ENCODE measurements around the gene DGCR8. TPM values are rescaled to one million over a fixed set of nuclear protein-coding genes. Genes with fewer than 3 reads are reported as not detected.
"Not testable (repeated sequence)": the region's sequence is repeated elsewhere in the genome, so short reads cannot be mapped to it uniquely, and the experiment has no call there.

The DGCR8 gene
- total RNA-seq, 1 donor from 2014 or later: 42.2 TPM

DNA sequence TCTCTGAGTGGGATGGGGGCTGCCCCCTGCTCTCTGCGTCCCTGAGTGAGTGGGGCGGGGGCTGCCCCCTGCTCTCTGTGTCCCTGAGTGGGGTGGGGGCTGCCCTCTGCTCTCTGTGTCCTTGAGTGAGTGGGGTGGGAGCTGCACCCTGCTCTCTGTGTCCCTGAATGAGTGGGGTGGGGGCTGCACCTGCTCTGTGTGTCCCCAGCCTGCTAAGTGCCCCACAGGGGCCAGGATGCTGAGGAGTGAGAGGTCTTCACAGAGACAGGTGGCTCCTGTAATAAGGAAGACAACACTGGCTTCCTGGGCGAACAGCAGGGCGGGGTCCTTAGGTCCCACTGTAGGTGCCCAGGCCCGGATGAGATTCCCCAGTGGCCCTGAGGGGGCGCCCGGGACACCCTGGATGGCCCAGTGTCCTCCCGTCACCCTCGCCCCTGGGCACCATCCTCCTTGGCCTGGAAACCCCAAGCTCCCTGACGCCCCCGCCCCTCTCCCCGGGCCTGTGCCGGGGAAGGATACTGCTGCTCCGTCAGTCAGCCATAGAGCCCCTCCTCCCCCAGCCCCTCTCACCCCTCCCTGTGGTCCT is 74.7 kb downstream of the DGCR8 start:
- no peak for DNase-seq

DNA sequence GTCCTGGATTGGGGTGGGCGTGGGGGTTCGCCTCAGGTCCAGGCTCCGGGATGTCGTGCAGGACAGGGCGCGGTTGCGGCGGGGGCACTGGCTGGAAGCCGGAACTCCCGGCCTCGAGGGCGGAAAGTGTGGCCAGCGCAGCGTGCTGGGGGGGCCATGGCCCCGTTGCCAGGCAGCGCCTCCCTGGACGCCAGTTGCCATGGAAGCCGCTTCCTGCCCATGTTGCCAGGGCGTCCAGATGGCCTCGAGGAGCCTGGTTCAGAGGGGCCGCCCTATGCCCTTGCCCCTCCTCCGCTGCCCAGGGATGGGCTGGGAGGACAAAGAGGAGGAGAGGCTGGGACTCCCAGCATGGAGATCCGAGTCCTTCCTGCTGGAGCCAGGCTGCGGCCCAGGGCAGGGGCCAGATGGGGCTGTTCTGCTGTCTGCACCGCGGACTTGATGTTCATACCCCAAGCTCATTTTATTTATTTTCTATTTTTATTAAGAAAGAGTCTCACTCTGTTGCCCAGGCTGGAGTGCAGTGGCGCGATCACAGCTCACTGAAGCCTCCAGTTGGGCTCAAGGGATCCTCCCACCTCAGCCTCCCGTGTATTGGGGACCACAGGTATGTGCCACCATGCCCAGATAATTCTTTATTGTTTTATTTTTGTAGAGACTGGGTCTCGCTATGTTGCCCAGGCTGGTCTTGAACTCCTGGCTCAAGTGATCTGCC is 75.4 kb downstream of the DGCR8 start:
- DNase-seq: peak; percentile 54

- DNase-seq: no peak
Measured at GRCh38 chr22:20156042-20156389, 76.0 kb downstream of the DGCR8 start.

- DNase-seq: peak; percentile 92
Measured at GRCh38 chr22:20156611-20157429, 76.8 kb downstream of the DGCR8 start.

DNA sequence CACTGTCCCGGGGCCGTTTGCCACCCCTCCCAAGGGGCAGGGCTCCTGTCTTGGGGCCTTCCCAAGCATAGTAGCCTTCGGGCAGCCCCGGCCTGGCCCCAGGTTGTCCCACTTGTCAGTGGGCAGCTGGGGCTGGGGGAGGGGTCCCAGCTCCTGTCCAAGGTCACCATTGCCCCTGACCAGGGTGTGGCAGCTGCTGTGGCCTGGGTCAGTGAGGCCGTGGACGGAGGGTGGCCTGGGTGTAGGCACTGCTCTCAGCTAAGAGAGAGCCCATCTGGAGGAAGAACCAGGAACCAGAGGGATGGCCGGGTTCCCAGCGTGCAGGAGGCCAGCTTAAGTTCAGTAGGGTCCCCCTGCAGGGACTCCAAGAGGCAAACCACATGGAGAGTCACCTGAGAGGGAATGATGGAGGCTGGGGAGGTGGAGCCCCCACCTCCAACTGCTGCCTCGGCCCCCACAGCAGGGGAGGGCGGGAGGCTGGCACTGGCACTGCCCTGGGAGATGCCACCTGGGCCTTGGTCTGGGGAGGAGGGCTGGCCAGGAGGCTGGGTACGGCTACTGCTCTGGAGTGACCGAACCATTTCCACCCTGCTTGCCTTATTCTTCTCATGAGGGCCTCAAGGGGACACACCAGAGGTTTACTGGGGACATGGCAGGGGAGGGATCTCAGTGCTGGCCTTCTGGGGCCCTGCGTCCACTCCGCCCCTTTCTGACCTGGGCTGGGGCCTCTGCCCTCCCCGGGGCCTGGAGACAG is 77.6 kb downstream of the DGCR8 start:
- no peak for DNase-seq

- DNase-seq: no peak
Measured at GRCh38 chr22:20158391-20159036, 78.5 kb downstream of the DGCR8 start.

DNA sequence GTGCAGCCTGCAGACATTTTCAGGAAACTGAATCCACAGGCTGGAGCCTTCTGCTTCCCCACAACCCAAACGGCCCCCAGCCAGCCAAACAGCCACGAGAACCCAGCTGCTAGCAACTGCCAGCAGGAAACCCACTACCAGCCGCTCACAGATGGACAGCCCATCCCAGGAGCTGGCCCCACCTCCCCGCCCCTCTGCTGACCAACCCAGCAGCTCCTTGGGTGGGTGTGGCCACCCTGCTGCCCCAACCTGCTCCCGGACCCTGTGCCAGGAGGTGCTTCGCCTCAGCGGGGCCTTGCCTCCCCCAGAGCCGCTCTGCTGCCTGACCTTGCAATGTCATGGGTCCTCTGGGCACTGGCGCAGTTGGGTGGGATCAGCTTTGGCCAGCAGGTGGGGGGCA is 79.0 kb downstream of the DGCR8 start:
- peak; percentile 83 for DNase-seq

GRCh38 chr22:20159531-20159930 is 79.5 kb downstream of the DGCR8 start:
- not testable (repeated sequence) for DNase-seq

GRCh38 chr22:20160041-20160440 is 80.0 kb downstream of the DGCR8 start:
- no peak for DNase-seq

Small RNAs within 50 kb of the gene (small RNA-seq; reads per million reads assigned to genes)
- gene MIR185 (ENCODE audit: low replicate concordance) (3.5 reads per million, percentile 91 among the genes with 10 or more reads in this experiment), gene MIR6816 (ENCODE audit: low replicate concordance) (0.06 reads per million), gene RF00017 (ENCODE audit: low replicate concordance) (not detected), gene RF00599 (ENCODE audit: low replicate concordance) (not detected)

Other genes starting within 250 kb of the DGCR8 start
- gene GNB1L, start 225.4 kb upstream of the DGCR8 start, total RNA-seq: 6.1 TPM
- 16.2 TPM for gene RTL10, start 225.4 kb upstream of the DGCR8 start, total RNA-seq
- gene COMT, start 138.5 kb upstream of the DGCR8 start, total RNA-seq: 190 TPM
- 15.0 TPM for gene TXNRD2, start 138.4 kb upstream of the DGCR8 start, total RNA-seq
- 108 TPM for gene ARVCF, start 63.4 kb upstream of the DGCR8 start, total RNA-seq
- 25.2 TPM for gene TANGO2, start 59.1 kb upstream of the DGCR8 start, total RNA-seq
- 196 TPM for gene RANBP1, start 35.9 kb downstream of the DGCR8 start, total RNA-seq
- 40.4 TPM for gene TRMT2A, start 37.0 kb downstream of the DGCR8 start, total RNA-seq
- 39.4 TPM for gene ZDHHC8, start 51.6 kb downstream of the DGCR8 start, total RNA-seq
- gene CCDC188, start 70.8 kb downstream of the DGCR8 start, total RNA-seq: 1.1 TPM
- 7.1 TPM for gene RTN4R, start 188.1 kb downstream of the DGCR8 start, total RNA-seq
- 37.6 TPM for gene DGCR6L, start 239.8 kb downstream of the DGCR8 start, total RNA-seq

Data from tongue (tissue), 3 donors.